ENCODE results near the gene SEC14L2. TPM values are rescaled to one million over a fixed set of nuclear protein-coding genes. Genes with fewer than 3 reads are reported as not detected.

The SEC14L2 gene
- total and polyA plus RNA-seq, 2 donors (not counting 3 experiments of a cell fraction or from before 2014, with no cell fraction given) = 22.5 to 28.8 TPM

DNA sequence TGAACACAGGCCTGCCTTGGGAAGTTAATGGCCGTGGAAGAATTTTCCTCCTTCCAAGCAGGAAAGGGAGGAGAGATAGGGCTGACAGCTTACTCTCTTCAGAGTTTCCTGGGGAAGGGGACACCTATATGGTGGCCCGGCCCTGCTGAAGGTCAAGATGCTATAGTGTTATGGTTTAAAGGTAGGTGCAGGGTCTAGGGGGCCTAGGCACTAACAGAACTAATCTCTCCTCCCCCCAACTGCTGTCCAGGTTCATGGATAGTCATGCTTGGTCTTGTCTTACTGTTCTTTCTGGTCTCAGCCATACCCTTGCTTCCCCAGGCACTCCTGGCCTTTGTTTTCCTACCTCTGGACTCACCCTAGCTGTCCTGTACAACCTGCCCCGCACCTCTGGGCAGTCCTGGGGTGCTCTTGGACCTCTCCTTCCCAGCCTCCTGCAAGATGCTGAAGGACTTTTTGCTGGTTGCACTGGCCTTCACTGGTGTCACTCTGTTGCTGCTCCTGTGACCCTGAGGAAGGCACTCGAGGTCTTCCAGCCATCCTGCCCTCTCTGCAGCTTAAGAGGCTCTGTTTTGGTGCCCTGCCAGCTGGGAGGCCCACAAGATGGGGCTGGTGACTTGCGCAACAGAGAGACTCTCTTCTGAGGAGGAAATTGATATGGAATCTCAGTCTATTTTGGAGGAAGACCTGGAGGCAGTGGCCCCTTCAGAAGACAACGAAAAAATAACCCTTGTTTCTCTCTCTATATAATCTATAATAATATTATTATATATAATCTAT lies 57.1 kb downstream of the SEC14L2 start:
- no peak overlapping the region for H3K9ac ChIP-seq (replicated peaks; ENCODE audit: extremely low read depth, insufficient read depth, low read length)
- dilution Hi-C loops (cut with MboI; ENCODE audit: extremely low pct_ligation_motif_present, low sequenced_read_pairs) (no loop called here), intact Hi-C loops (cut with micrococcal nuclease) (no loop called here)
- no peak overlapping the region for H3K4me3 ChIP-seq (replicated peaks in 1 of 3; ENCODE audit: insufficient read depth in 1 of 3, low read depth in 1 of 3, low read length in 3 of 3)
- no peaks in the 10 kb centered on the region for H3K36me3 ChIP-seq (ENCODE audit: control insufficient read depth in 2 of 2, extremely low read depth in 1 of 2, insufficient read depth in 2 of 2, low read length in 2 of 2)
- H3K27ac ChIP-seq (ENCODE audit: insufficient read depth, low read depth, low read length) = no peak overlapping the region
- FAIRE-seq = no peak
- no peaks in the 10 kb centered on the region for H3K9me1 ChIP-seq (replicated peaks; ENCODE audit: control insufficient read depth, extremely low read depth, insufficient read depth, low read length)
- DNase-seq (ENCODE audit: low read depth, low spot score) = no peak
- TF ChIP-seq GATA2 (IDR thresholded peaks at IDR 0.05; ENCODE audit: insufficient read depth, insufficient read length, low read depth, low read length) (no peak), EZH2 (IDR thresholded peaks at IDR 0.05; ENCODE audit: borderline replicate concordance, low read depth, low read length, severe bottlenecking) (no peak), MAX (IDR thresholded peaks at IDR 0.05; ENCODE audit: insufficient read depth, insufficient read length) (no peak), MYC (IDR thresholded peaks at IDR 0.05; ENCODE audit: low read depth, low read length) (no peak), CTCF (IDR thresholded peaks at IDR 0.05; ENCODE audit: extremely low read depth in 1 of 2, insufficient read depth in 1 of 2, low read depth in 1 of 2, low read length in 2 of 2) (no peak), POLR2AphosphoS5 (IDR thresholded peaks at IDR 0.05; ENCODE audit: insufficient read depth, low read depth, low read length) (no peak), POLR2A (IDR thresholded peaks at IDR 0.05; ENCODE audit: low read depth, low read length) (no peak), FOS (IDR thresholded peaks at IDR 0.05; ENCODE audit: borderline replicate concordance, insufficient read depth, low read length) (no peak), JUN (IDR thresholded peaks at IDR 0.05; ENCODE audit: borderline replicate concordance, insufficient read depth, insufficient read length, low read depth) (no peak)
- POLR2A ChIA-PET = no interaction called here
- no peak overlapping the region for H3K4me2 ChIP-seq (ENCODE audit: insufficient read depth, low read length)
- no peaks in the 10 kb centered on the region for H3K4me1 ChIP-seq (ENCODE audit: control insufficient read depth, extremely low read depth, insufficient read depth, low read length)
- H2AFZ ChIP-seq (ENCODE audit: low read depth, low read length) = no peak overlapping the region
- no TSS peak for BruUV-seq (replicated peaks)
- CTCF ChIA-PET = interaction anchor here (1.0 to 1.2 kb wide), 2 partner anchors 37 to 148 kb away, joined by 3 read pairs; no protein-coding TSS in a partner anchor
- H4K20me1 ChIP-seq (replicated peaks; ENCODE audit: control insufficient read depth, extremely low read depth, insufficient read depth, low read length) = no peaks in the 10 kb centered on the region
- H3K9me3 ChIP-seq (replicated peaks; ENCODE audit: control insufficient read depth, insufficient read depth, low read length) = no peaks in the 10 kb centered on the region
- H3K79me2 ChIP-seq (ENCODE audit: control insufficient read depth, insufficient read depth, low read length) = no peaks in the 10 kb centered on the region
- H3K27me3 ChIP-seq (ENCODE audit: control insufficient read depth in 2 of 2, insufficient read depth in 2 of 2, low read length in 2 of 2) = no peaks in the 10 kb centered on the region

All from endothelial cell of umbilical vein (primary cell).